ENCODE results near the gene SLIT3. TPM values are rescaled to one million over a fixed set of nuclear protein-coding genes. Genes with fewer than 3 reads are reported as not detected.

Gene SLIT3
- total and polyA plus RNA-seq, 9 of the 15 experiments (the other 6 are each of a cell fraction or from before 2014, with no cell fraction given), result 0.01 to 0.04 TPM; not detected in 7

GRCh38 chr5:168770036-168770498 is 530.9 kb downstream of the SLIT3 start (continued):
- TF ChIP-seq PKNOX1 (IDR thresholded peaks at IDR 0.05) (no peak), PRDM10 (IDR thresholded peaks at IDR 0.05; ENCODE audit: partially characterized antibody) (no peak), MLLT1 (IDR thresholded peaks at IDR 0.05) (no peak), ZBTB7A (IDR thresholded peaks at IDR 0.05; ENCODE audit: borderline replicate concordance, control insufficient read depth, low read depth, low read length) (no peak), KDM5B (IDR thresholded peaks at IDR 0.05; ENCODE audit: insufficient replicate concordance, low read depth, low read length) (no peak), POLR3A (IDR thresholded peaks at IDR 0.05; ENCODE audit: borderline replicate concordance, extremely low read depth, insufficient read depth, insufficient read length) (no peak), PCBP1 (IDR thresholded peaks at IDR 0.05; ENCODE audit: low read depth, low read length, poor library complexity, severe bottlenecking) (no peak), ETS1 (conservative IDR thresholded peaks at IDR 0.05; ENCODE audit: control insufficient read depth, low read depth, low read length) (no peak), ZNF740 (CRISPR knock-in tag; IDR thresholded peaks at IDR 0.05) (no peak), ZNF740 (tag; IDR thresholded peaks at IDR 0.05) (0 out of 4 replicates have a peak, but pooled peaks of 1 of the 2 experiments have one; percentile 46), TOE1 (IDR thresholded peaks at IDR 0.05; ENCODE audit: borderline replicate concordance) (no peak), TOE1 (CRISPR knock-in tag; IDR thresholded peaks at IDR 0.05; ENCODE audit: borderline replicate concordance, low read depth) (no peak), ZNF274 (IDR thresholded peaks at IDR 0.05; ENCODE audit: borderline replicate concordance, low read depth, low read length) (no peak)
